G401.6 (cell line): ENCODE results near the gene PPP1R12C.

Source experiments
- FAIRE-seq: peaks from 2 replicates; lab custom pipeline; 2012; peaks lifted over from hg19 to GRCh38; lab: Jason Lieb, UNC

The PPP1R12C gene

DNA sequence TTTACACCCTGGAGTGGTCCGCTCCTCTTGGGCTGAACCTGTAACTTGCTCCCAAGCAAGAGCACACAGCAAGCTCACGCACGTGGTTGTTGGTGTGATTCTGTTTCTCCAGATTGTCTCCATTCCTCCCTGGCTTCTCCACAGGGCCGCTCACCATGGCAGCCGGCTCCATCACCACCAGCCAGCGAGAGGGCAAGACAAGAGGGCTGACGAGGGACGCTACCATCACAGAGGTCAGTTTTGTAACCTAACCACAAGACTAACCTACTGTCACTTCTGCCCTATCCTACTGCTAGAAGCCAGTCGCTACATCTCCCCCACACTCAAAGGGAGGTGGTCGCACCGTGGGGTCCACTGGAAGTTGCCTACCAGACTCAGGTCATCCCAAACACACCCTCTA lies 74.7 kb downstream of the PPP1R12C start:
- no peak for FAIRE-seq

DNA sequence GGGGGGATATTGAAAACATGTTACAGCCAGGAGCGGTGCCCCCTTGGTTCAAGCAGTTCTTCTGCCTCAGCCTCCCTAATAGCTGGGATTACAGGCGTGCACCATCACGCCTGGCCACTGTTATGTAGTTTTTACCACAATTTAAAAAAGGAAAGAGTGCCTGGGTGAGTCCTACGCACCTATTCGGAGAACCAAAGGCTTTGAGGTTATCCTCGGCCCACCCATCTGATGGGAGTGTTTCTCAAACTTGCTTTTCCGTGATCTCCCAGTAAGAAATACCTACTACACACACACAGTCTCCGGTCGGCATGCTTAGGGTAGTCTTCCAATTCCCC lies 75.1 kb downstream of the PPP1R12C start:
- no peak for FAIRE-seq

DNA sequence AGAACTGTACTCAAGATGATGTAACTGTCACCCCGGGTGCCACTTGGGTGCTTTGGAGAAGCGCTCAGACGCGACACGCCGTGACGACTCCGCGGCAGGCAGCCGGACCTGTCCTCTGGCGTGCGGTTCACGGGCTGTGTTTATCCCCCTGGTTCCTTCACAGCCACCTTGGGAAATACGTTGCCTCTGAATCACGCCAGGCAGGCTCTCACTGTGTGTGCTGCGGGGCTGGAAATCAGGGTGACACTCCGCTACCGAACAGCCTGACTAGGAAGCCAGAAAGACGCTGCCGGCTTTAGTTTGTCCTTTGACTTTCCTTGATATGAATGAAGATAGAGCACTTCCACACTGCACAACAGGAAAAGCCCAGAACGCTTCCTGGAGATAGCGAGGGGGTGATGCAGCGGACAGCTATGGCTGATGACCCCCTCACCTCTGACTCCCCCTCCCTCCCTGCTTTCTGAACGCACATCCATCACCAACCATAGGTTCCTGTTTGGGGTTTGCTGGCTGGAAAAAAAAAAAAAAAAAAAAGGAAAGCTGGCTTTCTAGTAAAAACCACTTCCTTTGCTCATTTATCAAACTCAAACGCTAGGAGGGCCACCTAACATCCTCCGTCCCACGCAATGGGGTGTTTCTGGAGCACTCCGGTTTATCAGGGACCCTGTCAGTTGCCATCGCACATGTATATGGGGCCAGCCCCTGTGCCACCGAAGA lies 75.7 kb downstream of the PPP1R12C start:
- no peak for FAIRE-seq

DNA sequence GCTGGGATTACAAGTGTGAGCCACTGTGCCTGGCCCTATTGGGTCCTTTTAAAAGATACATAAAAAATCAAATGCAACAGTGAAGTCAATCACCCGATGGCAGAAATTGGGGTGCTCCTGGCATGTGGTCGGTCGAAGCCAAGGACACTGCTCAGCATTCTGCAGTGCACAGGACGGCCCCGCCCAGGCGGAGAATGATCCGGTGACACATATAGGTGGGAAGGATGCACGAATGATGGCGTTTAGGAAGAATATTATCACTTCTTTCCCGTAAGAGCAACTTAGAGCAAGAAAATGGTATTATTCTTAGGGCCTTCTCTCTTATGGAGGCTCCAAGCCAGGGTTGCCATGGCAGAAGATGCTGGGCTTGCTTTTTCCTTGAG lies 76.2 kb downstream of the PPP1R12C start:
- no peak for FAIRE-seq
